BJ (cell line): Measurements from ENCODE around the gene THOC7. TPM values are rescaled to one million over a fixed set of nuclear protein-coding genes. Genes with fewer than 3 reads are reported as not detected.

Source experiments
- CTCF ChIA-PET: fragments of 350-600 bp; formaldehyde crosslinking; extraction: SDS; loops from one replicate; lab custom pipeline; 2021; ENCODE audit warnings: antibody characterized with exemption, inconsistent platforms; lab: Yijun Ruan, JAX
- POLR2A ChIA-PET: fragments of 300-600 bp; sonication (Branson Sonifier 250); formaldehyde crosslinking; extraction: SDS; loops from one replicate; lab custom pipeline; 2021; ENCODE audit warnings: antibody characterized with exemption; lab: Charles Lee
- DNase-seq: peaks from one replicate; pipeline ENCODE4 v3.0.0-alpha.2; 2011; ENCODE audit warnings: low read depth
- H3K27me3 ChIP-seq: 2 replicates; pipeline ENCODE4 v1.6.0; 2011; ENCODE audit warnings: low read length; ENCODE audit not compliant: control insufficient read depth, insufficient read depth
- H3K36me3 ChIP-seq: 2 replicates; pipeline ENCODE4 v1.5.1; 2011; ENCODE audit warnings: low read length; ENCODE audit not compliant: control insufficient read depth, insufficient read depth
- H3K4me3 ChIP-seq: 2 replicates; pipeline ENCODE4 v1.5.1; 2011; ENCODE audit warnings: low read depth, mild to moderate bottlenecking, control low read depth, low read length
- CTCF ChIP-seq: IDR thresholded peaks from 2 replicates; pipeline ENCODE4 v1.5.1; 2011; ENCODE audit warnings: low read depth, mild to moderate bottlenecking, control low read depth, inconsistent platforms, low read length, moderate library complexity; ENCODE audit not compliant: insufficient read depth
- polyA plus RNA-seq: library from polyadenylated mRNA; depleted of rRNA; stranded (reverse); fragments of >200 nt; gene quantifications from 2 replicates; pipeline ENCODE4 v1.2.3, GENCODE V29; 2011

THOC7 gene
- polyA plus RNA-seq, 1 experiment = 22.2 TPM

DNA sequence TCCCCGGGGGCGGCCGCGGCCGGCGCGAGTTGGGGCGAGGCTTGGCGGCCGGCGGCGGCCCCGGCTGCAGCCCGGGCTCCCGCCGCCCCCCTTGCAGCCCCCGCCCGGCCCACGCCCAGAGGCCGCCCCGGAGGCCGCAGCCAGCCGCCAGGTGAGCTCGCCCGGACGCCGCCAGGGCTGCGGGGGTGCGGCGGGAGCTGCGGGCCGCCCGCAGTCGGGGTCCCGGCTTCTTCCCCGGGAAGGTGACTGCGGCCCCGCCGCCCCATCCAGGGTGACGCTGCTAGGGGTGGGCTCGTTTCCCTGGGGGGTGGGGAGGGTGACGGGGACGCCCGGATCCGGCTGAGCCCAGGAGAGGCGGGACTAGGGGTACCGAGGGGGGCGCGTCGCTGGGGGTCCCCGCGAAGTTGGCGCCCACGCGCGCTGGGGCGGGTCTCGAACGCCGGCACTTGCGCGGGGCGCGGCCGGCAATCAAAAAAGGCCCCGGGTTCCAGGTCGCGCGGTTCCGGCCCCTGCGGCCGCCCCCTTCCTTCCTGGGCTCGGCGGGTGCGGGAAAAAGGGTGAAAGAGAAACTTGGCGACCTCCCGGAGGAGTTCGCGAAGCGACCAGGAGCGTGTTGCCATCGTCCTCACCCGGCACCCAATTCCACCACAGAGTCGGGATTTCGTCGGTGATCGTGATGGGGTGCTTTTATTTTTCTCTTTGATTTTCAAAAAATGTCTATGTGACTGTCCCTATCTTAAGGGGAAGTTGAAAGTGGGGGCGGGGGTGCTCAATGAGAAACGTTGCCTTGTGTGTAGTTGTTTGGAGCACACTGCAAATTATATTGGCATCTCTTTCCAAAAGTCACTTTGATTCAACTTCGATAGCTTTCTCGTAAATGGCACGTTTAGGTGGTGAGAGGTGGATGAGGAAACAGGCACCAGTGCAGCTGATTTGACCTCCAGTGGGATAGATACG lies 681 bp upstream of the THOC7 start:
- POLR2A ChIA-PET = no interaction called here
- Histone ChIP-seq H3K27me3 (no peaks in the 10 kb centered on the region), H3K36me3 (no peaks in the 10 kb centered on the region), H3K4me3 (peak overlapping the region; percentile 95)
- TF ChIP-seq CTCF = no peak
- CTCF ChIA-PET = interaction anchor here (1.2 to 1.4 kb wide), 3 partner anchors 9 to 97 kb away, joined by 3 to 4 read pairs (median 3); no protein-coding TSS in a partner anchor
- DNase-seq = no peak

GRCh38 chr3:63862804-63863149 lies 828 bp downstream of the THOC7 start:
- Histone ChIP-seq H3K36me3 (no peaks in the 10 kb centered on the region), H3K27me3 (no peaks in the 10 kb centered on the region), H3K4me3 (peak overlapping the region; percentile 95)
- ChIA-PET CTCF (interaction anchor here (1.4 kb wide), 1 partner anchor 16 kb away, joined by 3 read pairs; no protein-coding TSS in a partner anchor), POLR2A (no interaction called here)
- no peak for TF ChIP-seq CTCF
- no peak for DNase-seq

GRCh38 chr3:63861306-63861705 lies 2.3 kb downstream of the THOC7 start:
- H3K27me3 ChIP-seq = no peaks in the 10 kb centered on the region
- POLR2A ChIA-PET = no interaction called here
- CTCF ChIA-PET = no interaction called here
- H3K36me3 ChIP-seq = no peaks in the 10 kb centered on the region
- TF ChIP-seq CTCF = no peak
- DNase-seq = no peak
- H3K4me3 ChIP-seq = no peak overlapping the region

- Histone ChIP-seq H3K4me3 (no peak overlapping the region), H3K36me3 (no peaks in the 10 kb centered on the region), H3K27me3 (no peaks in the 10 kb centered on the region)
- no peak for TF ChIP-seq CTCF
- DNase-seq = no peak
- ChIA-PET POLR2A (no interaction called here), CTCF (interaction anchor here (0.9 kb wide), 1 partner anchor 123 kb away, joined by 3 read pairs; no protein-coding TSS in a partner anchor)
These were observed 2.8 kb downstream of the THOC7 start for GRCh38 chr3:63860776-63861175.

DNA sequence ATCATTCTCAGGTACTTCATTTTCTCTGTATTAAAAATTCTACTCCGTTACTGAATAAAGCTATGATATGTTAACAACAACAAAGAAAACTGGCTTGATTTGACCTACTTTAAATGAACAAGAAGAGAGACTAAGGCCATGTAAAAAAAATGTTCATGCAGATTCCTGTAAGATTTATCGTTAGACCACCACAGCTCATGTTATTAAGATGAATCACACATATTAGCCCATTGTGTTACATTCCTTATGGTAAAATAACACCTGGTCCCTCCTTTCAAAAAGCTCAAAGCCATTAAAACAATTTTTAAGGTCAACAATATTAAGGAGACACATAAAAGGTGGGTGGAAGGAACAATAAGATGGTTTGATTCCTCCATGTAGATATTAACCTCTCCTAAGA lies 6.3 kb downstream of the THOC7 start:
- DNase-seq = no peak
- Histone ChIP-seq H3K4me3 (no peak overlapping the region), H3K36me3 (no peaks in the 10 kb centered on the region), H3K27me3 (no peaks in the 10 kb centered on the region)
- ChIA-PET CTCF (no interaction called here), POLR2A (no interaction called here)
- no peak for TF ChIP-seq CTCF
